Glutamatergic neuron (in vitro differentiated cells): ENCODE data around the gene OSBPL2. TPM values are rescaled to one million over a fixed set of nuclear protein-coding genes. Genes with fewer than 3 reads are reported as not detected.

Source experiments
- DNase-seq: peaks from one replicate; pipeline ENCODE4 v3.0.0; 2022
- H3K27ac Mint-ChIP-seq: one replicate; pipeline ENCODE4 v1.8.0; 2020; ENCODE audit warnings: mild to moderate bottlenecking, mixed read lengths, inconsistent platforms; ENCODE audit not compliant: unreplicated experiment
- H3K27me3 Mint-ChIP-seq: one replicate; pipeline ENCODE4 v1.8.0; 2020; ENCODE audit warnings: mild to moderate bottlenecking, moderate library complexity, mixed read lengths, inconsistent platforms; ENCODE audit not compliant: unreplicated experiment
- H3K36me3 Mint-ChIP-seq: one replicate; pipeline ENCODE4 v1.8.0; 2020; ENCODE audit warnings: mild to moderate bottlenecking, mixed read lengths, inconsistent platforms; ENCODE audit not compliant: unreplicated experiment
- H3K4me1 Mint-ChIP-seq: one replicate; pipeline ENCODE4 v1.8.0; 2020; ENCODE audit warnings: mild to moderate bottlenecking, low read depth, mixed read lengths, inconsistent platforms; ENCODE audit not compliant: unreplicated experiment
- H3K4me3 Mint-ChIP-seq: one replicate; pipeline ENCODE4 v1.8.0; 2020; ENCODE audit warnings: mild to moderate bottlenecking, mixed read lengths, inconsistent platforms; ENCODE audit not compliant: unreplicated experiment
- H3K9me3 Mint-ChIP-seq: one replicate; pipeline ENCODE4 v1.8.0; 2020; ENCODE audit warnings: mild to moderate bottlenecking, moderate library complexity, mixed read lengths, inconsistent platforms; ENCODE audit not compliant: unreplicated experiment
- total RNA-seq: library from RNA; stranded (reverse); fragmentation: NEBNext Ultra II Directional; extraction: Animal tissue kit (Norgen Biotek cat#: 25700); gene quantifications from one replicate; pipeline ENCODE4 v1.2.1, GENCODE V29; 2021; ENCODE audit not compliant: unreplicated experiment
- TF ChIP-seq, protein P1 (sequence below): fragments of 200-600 bp; sonication (generic); IDR thresholded peaks from one replicate; pipeline ENCODE4 v1.5.0; 2021; ENCODE audit not compliant: partially characterized antibody, unreplicated experiment

OSBPL2 gene
- total RNA-seq, 1 donor from 2014 or later, result 42.6 TPM

DNA sequence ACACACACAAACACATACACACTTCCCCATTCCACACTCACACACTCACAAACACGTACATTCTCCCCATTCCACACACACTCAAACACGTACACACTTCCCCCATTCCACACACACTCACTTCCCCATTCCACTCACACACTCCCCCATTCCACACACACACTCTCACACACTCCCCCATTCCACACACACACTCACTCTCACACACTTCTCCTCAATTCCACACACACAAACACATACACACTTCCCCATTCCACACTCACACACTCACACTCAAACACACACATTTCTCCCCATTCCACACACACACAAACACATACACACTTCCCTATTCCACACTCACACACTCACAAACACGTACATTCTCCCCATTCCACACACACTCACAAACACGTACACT, 8.7 kb upstream of the OSBPL2 start:
- Mint-ChIP-seq H3K4me3 (no peak overlapping the region), H3K27me3 (peaks cover 6% of the 10 kb centered on the region), H3K27ac (no peak overlapping the region), H3K9me3 (peaks cover 2% of the 10 kb centered on the region), H3K36me3 (no peaks in the 10 kb centered on the region), H3K4me1 (peaks cover 1% of the 10 kb centered on the region)
- TF ChIP-seq, protein P1, sequence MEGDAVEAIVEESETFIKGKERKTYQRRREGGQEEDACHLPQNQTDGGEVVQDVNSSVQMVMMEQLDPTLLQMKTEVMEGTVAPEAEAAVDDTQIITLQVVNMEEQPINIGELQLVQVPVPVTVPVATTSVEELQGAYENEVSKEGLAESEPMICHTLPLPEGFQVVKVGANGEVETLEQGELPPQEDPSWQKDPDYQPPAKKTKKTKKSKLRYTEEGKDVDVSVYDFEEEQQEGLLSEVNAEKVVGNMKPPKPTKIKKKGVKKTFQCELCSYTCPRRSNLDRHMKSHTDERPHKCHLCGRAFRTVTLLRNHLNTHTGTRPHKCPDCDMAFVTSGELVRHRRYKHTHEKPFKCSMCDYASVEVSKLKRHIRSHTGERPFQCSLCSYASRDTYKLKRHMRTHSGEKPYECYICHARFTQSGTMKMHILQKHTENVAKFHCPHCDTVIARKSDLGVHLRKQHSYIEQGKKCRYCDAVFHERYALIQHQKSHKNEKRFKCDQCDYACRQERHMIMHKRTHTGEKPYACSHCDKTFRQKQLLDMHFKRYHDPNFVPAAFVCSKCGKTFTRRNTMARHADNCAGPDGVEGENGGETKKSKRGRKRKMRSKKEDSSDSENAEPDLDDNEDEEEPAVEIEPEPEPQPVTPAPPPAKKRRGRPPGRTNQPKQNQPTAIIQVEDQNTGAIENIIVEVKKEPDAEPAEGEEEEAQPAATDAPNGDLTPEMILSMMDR, result no peak
- DNase-seq, result no peak

DNA sequence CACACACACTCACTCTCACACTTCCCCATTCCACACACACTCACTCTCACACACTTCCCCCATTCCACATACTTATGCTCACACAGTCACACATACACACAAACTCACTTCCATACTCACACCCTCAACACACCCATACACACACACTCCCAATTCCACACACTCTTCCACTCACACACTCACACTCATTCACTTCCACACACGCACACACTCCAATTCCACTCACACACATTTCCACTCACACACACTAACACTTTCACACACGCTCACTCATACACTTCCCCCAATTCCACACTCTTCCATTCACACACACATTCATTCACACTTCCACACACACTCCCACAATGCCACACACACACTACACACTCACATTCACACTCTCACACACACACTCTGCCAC, 8.0 kb upstream of the OSBPL2 start:
- no peak overlapping the region for H3K4me3 Mint-ChIP-seq
- H3K9me3 Mint-ChIP-seq, result peaks cover 2% of the 10 kb centered on the region
- H3K27me3 Mint-ChIP-seq, result peaks cover 4% of the 10 kb centered on the region
- DNase-seq, result no peak
- TF ChIP-seq, protein P1, result no peak
- no peaks in the 10 kb centered on the region for H3K36me3 Mint-ChIP-seq
- H3K27ac Mint-ChIP-seq, result no peak overlapping the region
- H3K4me1 Mint-ChIP-seq, result peaks cover 1% of the 10 kb centered on the region

DNA sequence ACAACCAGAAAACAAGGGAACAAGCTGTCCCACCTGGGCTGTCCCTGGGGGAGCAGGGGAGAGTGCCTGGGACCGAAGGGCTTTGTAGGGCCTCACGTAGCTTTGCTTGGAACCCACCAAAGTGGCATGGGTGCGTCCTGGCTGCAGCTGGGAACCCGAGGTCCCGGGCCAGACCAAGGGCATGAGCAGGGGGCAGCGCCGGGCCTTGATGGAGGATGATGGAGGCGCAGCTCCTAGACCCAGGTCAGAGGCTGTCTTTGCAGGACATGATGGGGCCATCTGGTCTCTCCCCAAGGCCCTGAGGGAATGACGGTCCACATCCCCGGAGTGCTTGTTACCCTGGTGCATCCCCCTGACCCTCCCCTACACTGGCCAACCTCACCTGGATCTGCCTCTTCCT, 7.6 kb upstream of the OSBPL2 start:
- TF ChIP-seq, protein P1, result no peak
- Mint-ChIP-seq H3K4me3 (no peak overlapping the region), H3K36me3 (no peaks in the 10 kb centered on the region), H3K27ac (no peak overlapping the region), H3K27me3 (peaks cover 4% of the 10 kb centered on the region), H3K4me1 (peaks cover 1% of the 10 kb centered on the region), H3K9me3 (peaks cover 2% of the 10 kb centered on the region)
- DNase-seq, result no peak

DNA sequence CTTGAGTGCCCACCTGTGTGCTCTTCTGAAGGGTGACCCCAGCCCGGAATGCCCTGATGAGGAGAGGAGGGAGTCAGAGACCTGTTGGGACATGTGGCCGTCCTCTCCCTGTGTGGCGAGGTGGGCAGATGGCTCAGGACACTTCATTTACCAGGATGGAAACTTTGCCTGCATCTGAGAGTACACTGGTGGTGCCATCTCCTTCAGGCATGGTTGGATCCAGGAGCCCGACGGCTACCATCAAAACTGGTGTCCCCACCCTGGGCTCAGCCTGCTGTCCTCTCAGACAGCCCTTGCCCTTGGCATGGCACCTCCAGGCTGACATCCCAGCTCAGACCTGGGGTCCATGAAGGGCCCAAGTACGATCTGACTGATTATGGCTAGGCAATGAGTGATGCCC, 7.0 kb upstream of the OSBPL2 start:
- Mint-ChIP-seq H3K27ac (no peak overlapping the region), H3K4me3 (no peak overlapping the region), H3K4me1 (peaks cover 1% of the 10 kb centered on the region), H3K36me3 (no peaks in the 10 kb centered on the region), H3K27me3 (peaks cover 4% of the 10 kb centered on the region), H3K9me3 (peaks cover 2% of the 10 kb centered on the region)
- TF ChIP-seq, protein P1, result no peak
- DNase-seq, result no peak

DNA sequence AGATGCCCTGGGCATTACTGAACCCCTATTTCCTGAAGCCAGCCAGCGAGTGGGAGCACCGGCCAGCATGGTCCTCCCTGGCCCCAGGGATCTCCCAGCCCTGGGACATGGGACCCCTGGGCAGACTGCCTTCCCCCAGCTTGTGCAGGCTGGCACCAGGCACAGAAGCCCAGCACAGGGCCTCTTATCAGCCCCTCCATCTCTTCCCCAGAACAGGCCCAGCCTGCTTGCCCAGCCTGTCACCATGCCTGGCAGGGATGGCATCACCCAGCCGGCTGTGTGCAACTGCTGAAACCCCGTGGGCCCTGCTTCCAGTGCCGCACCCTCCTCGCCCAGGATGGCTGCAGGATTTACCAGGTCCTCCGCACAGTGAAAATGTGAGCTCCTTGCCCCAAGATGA, 6.1 kb upstream of the OSBPL2 start:
- H3K4me1 Mint-ChIP-seq, result no peaks in the 10 kb centered on the region
- H3K9me3 Mint-ChIP-seq, result no peaks in the 10 kb centered on the region
- TF ChIP-seq, protein P1, result no peak
- no peaks in the 10 kb centered on the region for H3K36me3 Mint-ChIP-seq
- no peak overlapping the region for H3K4me3 Mint-ChIP-seq
- H3K27ac Mint-ChIP-seq, result no peak overlapping the region
- no peak for DNase-seq
- peaks cover 4% of the 10 kb centered on the region for H3K27me3 Mint-ChIP-seq
